K562 (cell line): ENCODE data around the gene ATE1. TPM values are rescaled to one million over a fixed set of nuclear protein-coding genes. Genes with fewer than 3 reads are reported as not detected.

Source experiments
- ATAC-seq: fragments of 200-7000 bp; cut with Tn5 transposase; 3 replicates; pipeline ENCODE4 v1.9.1; 2020; ENCODE audit warnings: moderate library complexity
- BruUV-seq: library from RNA; stranded (reverse); fragments of 400-500 nt; replicated peaks from 2 replicates; lab custom pipeline; 2021; lab: Mats Ljungman, UMichigan
- CTCF ChIA-PET: fragments of 300-600 bp; formaldehyde crosslinking; extraction: SDS; loops from one replicate; lab custom pipeline; 2021; ENCODE audit warnings: low intra/inter-chr PET ratio; lab: Yijun Ruan, JAX
- POLR2A ChIA-PET: fragments of 300-600, 350-650 bp; sonication (Branson Sonifier 250); formaldehyde crosslinking; extraction: SDS; loops from one replicate; lab custom pipeline; 2021; ENCODE audit warnings: antibody characterized with exemption, inconsistent platforms; lab: Yijun Ruan, JAX
- DNase-seq, 4 experiments: peaks; one replicate each; pipeline versions ENCODE4 v3.0.0 to v3.0.0-alpha.2; 2011 to 2018; ENCODE audit warnings: low spot score in 3 of 4, mixed read lengths in 3 of 4; ENCODE audit errors: extremely low read depth in 1 of 4
- FAIRE-seq: peaks from 2 replicates; lab custom pipeline; 2011; peaks lifted over from hg19 to GRCh38; lab: Jason Lieb, UNC
- H2AFZ ChIP-seq: 2 replicates; pipeline ENCODE4 v1.6.0; 2011; ENCODE audit warnings: low read depth, low read length, control low read depth, inconsistent platforms
- H3K27ac ChIP-seq: fragments of 200-600 bp; 3 replicates; pipeline ENCODE4 v1.8.0; 2011; ENCODE audit warnings: low read depth, mild to moderate bottlenecking, control low read depth, inconsistent platforms, low read length, moderate library complexity, mixed read lengths; ENCODE audit errors: extremely low read depth
- H3K27me3 ChIP-seq, 2 experiments: fragments of 300-600 bp in 1 of 2; 2 replicates in 1 of 2; 3 replicates in 1 of 2; pipeline versions ENCODE4 v1.6.0 to v1.8.0; 2011; ENCODE audit warnings: inconsistent platforms in 2 of 2, low read length in 2 of 2, mild to moderate bottlenecking in 1 of 2, mixed read lengths in 1 of 2, moderate library complexity in 1 of 2; ENCODE audit not compliant: control insufficient read depth in 2 of 2, insufficient read depth in 2 of 2
- H3K36me3 ChIP-seq: fragments of 300-600 bp; 3 replicates; pipeline ENCODE4 v1.8.0; 2011; ENCODE audit warnings: mild to moderate bottlenecking, low read length, inconsistent platforms; ENCODE audit not compliant: control insufficient read depth, insufficient read depth
- H3K4me1 ChIP-seq, 2 experiments: fragments of 200-600 bp in 1 of 2; replicated peaks in 1 of 2; 2 replicates in 1 of 2; 3 replicates in 1 of 2; pipeline versions ENCODE4 v1.5.1 to v1.8.0; 2011; ENCODE audit warnings: inconsistent platforms in 2 of 2, low read length in 2 of 2, mild to moderate bottlenecking in 1 of 2, mixed read lengths in 1 of 2, moderate library complexity in 1 of 2; ENCODE audit not compliant: control insufficient read depth in 2 of 2, insufficient read depth in 2 of 2
- H3K4me2 ChIP-seq: 2 replicates; pipeline ENCODE4 v1.6.1; 2011; ENCODE audit warnings: low read length, control low read depth, inconsistent platforms, mixed read lengths; ENCODE audit not compliant: insufficient read depth
- H3K4me3 ChIP-seq: fragments of 200-600 bp; sonication (generic), shearing (Covaris generic); 2 replicates; pipeline ENCODE4 v1.5.1; 2016; ENCODE audit warnings: control low read depth, inconsistent platforms
- H3K79me2 ChIP-seq: fragments of 200-600 bp; 3 replicates; pipeline ENCODE4 v1.8.0; 2011; ENCODE audit warnings: low read length, inconsistent platforms; ENCODE audit not compliant: control insufficient read depth, insufficient read depth
- H3K9ac ChIP-seq, 2 experiments: 2 replicates each; pipeline versions ENCODE4 v1.6.0 to v1.6.1; 2011; ENCODE audit warnings: low read depth in 2 of 2, low read length in 2 of 2, control low read depth in 1 of 2, inconsistent platforms in 1 of 2, mild to moderate bottlenecking in 1 of 2, mixed read lengths in 1 of 2; ENCODE audit not compliant: insufficient read depth in 1 of 2
- H3K9me1 ChIP-seq: one replicate; pipeline ENCODE4 v1.6.0; 2011; ENCODE audit warnings: inconsistent platforms, mild to moderate bottlenecking, low read length, moderate library complexity; ENCODE audit not compliant: control insufficient read depth, insufficient read depth
- H3K9me3 ChIP-seq: replicated peaks from 2 replicates; pipeline ENCODE4 v1.5.1; 2011; ENCODE audit warnings: low read depth, low read length, inconsistent platforms; ENCODE audit not compliant: control insufficient read depth, insufficient read depth
- H4K20me1 ChIP-seq: replicated peaks from 2 replicates; pipeline ENCODE4 v1.6.1; 2011; ENCODE audit warnings: low read length, inconsistent platforms, mixed read lengths; ENCODE audit not compliant: control insufficient read depth, insufficient read depth
- DDX20 ChIP-seq: fragments of 450-650 bp; IDR thresholded peaks from 2 replicates; pipeline ENCODE4 v1.6.1; 2016; ENCODE audit warnings: missing genetic modification characterization, low read depth, mild to moderate bottlenecking, missing compliant biosample characterization, moderate library complexity
- EWSR1 ChIP-seq: fragments of 450-650 bp; IDR thresholded peaks from 2 replicates; pipeline ENCODE4 v1.6.1; 2018; ENCODE audit warnings: borderline replicate concordance, mild to moderate bottlenecking, low read depth, moderate library complexity; ENCODE audit not compliant: partially characterized antibody
- FUS ChIP-seq: fragments of 200-400 bp; formaldehyde crosslinking; optimal IDR thresholded peaks from 2 replicates; pipeline ENCODE3; 2017; ENCODE audit warnings: low read depth, low read length
- GATAD2A ChIP-seq: fragments of 450-650 bp; IDR thresholded peaks from 2 replicates; pipeline ENCODE4 v1.6.1; 2017
- NBN ChIP-seq: fragments of 450-650 bp; IDR thresholded peaks from 2 replicates; pipeline ENCODE4 v1.6.1; 2016; ENCODE audit warnings: low read depth, mild to moderate bottlenecking
- POLR2B ChIP-seq: fragments of 450-650 bp; IDR thresholded peaks from 2 replicates; pipeline ENCODE4 v1.6.1; 2018; ENCODE audit warnings: low read depth; ENCODE audit not compliant: partially characterized antibody
- SP2 ChIP-seq: IDR thresholded peaks from 2 replicates; pipeline ENCODE4 v1.6.1; 2011; ENCODE audit warnings: mild to moderate bottlenecking, low read depth, low read length, moderate library complexity; ENCODE audit not compliant: poor library complexity, severe bottlenecking; ENCODE audit errors: extremely low read depth
- THRAP3 ChIP-seq: fragments of 450-650 bp; IDR thresholded peaks from 2 replicates; pipeline ENCODE4 v1.6.1; 2016; ENCODE audit warnings: mild to moderate bottlenecking, inconsistent platforms, borderline replicate concordance
- ZNF77 ChIP-seq: fragments of 250-450 bp; sonication (Bioruptor Pico); IDR thresholded peaks from 2 replicates; pipeline ENCODE4 v1.5.0; 2020
- WGBS: fragments of 100-300 bp; shearing (Covaris generic); methylation state at CpG from one replicate; pipeline ENCODE4 v1.1.6; 2016; ENCODE audit warnings: low coverage, mixed read lengths; ENCODE audit not compliant: insufficient coverage; ENCODE audit errors: missing lambda C conversion rate; 5-methylcytosine and 5-hydroxymethylcytosine counted together
- in situ Hi-C: fragments of 300-500 bp; cut with MboI; formaldehyde crosslinking; loops from 4 replicates; pipeline ENCODE4 v1.15.0; 2018; ENCODE audit warnings: inconsistent platforms, mixed read lengths
- intact Hi-C: fragments of 100-400 bp; cut with micrococcal nuclease; formaldehyde crosslinking; loops from 2 replicates; pipeline ENCODE4 v1.14.2; 2022
- polyA plus RNA-seq, 8 experiments: library from polyadenylated mRNA; depleted of rRNA in 4 of 8; stranded (reverse) in 5 of 8; unstranded in 3 of 8; fragments of >200 nt; fragmentation: Nextera tagmentation in 2 of 8; fragmentation: Illumina TruSeq in 1 of 8; extraction: Ambion mirVana in 2 of 8; extraction: Trizol in 1 of 8; gene quantifications; 2 replicates each; pipeline versions ENCODE4 v1.2.1 to v1.2.3, GENCODE V29; 2011 to 2014; ENCODE audit warnings: inconsistent platforms in 1 of 8, missing spikeins in 1 of 8
- total RNA-seq, 7 experiments: library from RNA; depleted of rRNA in 6 of 7; stranded (reverse); fragments of >200 nt in 6 of 7; fragmentation: Illumina TruSeq in 2 of 7; extraction: Trizol in 2 of 7; gene quantifications; 2 replicates each; pipeline versions ENCODE4 v1.2.1 to v1.2.3, GENCODE V29; 2011 to 2021; ENCODE audit warnings: low replicate concordance in 1 of 7
- TF ChIP-seq, protein P1 (sequence below): sonication (generic); formaldehyde crosslinking; IDR thresholded peaks from 2 replicates; pipeline ENCODE4 v1.8.0; 2023; ENCODE audit warnings: mild to moderate bottlenecking, missing genetic modification reagents
- TF ChIP-seq, protein P2 (sequence below): IDR thresholded peaks from 3 replicates; pipeline ENCODE4 v1.6.1; 2011; ENCODE audit warnings: borderline replicate concordance, mild to moderate bottlenecking, moderate library complexity; ENCODE audit not compliant: insufficient read length; ENCODE audit errors: extremely low read depth

The ATE1 gene
- total and polyA plus RNA-seq, 9 of the 15 experiments (the other 6 are each of a cell fraction or from before 2014, with no cell fraction given), result 3.0 to 14.2 (median 8.8) TPM

DNA sequence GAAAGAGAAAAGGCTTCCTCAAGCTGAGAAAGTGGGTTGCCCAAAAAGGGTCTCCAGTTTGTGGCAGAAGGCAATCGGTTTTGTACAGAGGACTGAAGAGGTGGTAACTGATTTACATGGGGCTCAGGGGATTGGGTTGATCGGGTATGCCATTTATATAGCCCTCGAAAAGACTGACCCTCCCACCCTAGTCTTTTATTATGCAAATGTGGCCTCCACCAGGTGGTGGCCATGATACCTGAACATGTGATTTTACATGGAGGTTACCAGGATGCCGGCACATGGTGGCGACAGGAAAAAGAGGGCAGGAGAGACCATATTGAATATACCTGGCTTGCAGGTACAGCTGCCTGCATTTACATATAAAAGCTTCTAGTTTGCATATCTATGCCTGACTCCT, 36.7 kb downstream of the ATE1 start (continued):
- TF ChIP-seq, protein P1, sequence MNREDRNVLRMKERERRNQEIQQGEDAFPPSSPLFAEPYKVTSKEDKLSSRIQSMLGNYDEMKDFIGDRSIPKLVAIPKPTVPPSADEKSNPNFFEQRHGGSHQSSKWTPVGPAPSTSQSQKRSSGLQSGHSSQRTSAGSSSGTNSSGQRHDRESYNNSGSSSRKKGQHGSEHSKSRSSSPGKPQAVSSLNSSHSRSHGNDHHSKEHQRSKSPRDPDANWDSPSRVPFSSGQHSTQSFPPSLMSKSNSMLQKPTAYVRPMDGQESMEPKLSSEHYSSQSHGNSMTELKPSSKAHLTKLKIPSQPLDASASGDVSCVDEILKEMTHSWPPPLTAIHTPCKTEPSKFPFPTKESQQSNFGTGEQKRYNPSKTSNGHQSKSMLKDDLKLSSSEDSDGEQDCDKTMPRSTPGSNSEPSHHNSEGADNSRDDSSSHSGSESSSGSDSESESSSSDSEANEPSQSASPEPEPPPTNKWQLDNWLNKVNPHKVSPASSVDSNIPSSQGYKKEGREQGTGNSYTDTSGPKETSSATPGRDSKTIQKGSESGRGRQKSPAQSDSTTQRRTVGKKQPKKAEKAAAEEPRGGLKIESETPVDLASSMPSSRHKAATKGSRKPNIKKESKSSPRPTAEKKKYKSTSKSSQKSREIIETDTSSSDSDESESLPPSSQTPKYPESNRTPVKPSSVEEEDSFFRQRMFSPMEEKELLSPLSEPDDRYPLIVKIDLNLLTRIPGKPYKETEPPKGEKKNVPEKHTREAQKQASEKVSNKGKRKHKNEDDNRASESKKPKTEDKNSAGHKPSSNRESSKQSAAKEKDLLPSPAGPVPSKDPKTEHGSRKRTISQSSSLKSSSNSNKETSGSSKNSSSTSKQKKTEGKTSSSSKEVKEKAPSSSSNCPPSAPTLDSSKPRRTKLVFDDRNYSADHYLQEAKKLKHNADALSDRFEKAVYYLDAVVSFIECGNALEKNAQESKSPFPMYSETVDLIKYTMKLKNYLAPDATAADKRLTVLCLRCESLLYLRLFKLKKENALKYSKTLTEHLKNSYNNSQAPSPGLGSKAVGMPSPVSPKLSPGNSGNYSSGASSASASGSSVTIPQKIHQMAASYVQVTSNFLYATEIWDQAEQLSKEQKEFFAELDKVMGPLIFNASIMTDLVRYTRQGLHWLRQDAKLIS (CRISPR knock-in tag), result no peak
- TF ChIP-seq GATAD2A, result no peak
- TF ChIP-seq ZNF77 (CRISPR knock-in tag), result no peak
- TF ChIP-seq SP2, result no peak
- no peak for TF ChIP-seq POLR2B

DNA sequence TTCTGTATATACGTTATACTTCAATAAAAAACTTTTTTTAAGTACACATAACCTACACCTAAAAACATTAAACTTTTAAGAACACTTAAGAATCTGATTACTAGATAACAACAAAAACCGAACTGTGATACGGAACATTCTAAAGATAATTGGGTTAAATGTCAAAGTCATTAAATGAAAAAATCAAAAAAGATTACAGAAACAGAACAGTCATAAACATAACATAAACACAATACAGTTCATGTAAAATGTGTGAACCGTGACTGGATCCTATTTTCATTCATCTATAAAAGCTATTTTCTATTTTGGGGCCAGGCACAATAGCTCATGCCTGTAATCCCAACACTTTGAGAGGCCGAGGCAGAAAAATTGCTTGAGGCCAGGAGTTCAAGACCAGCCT, 38.6 kb downstream of the ATE1 start:
- Histone ChIP-seq H2AFZ (no peak overlapping the region), H3K27ac (no peak overlapping the region), H3K79me2 (no peaks in the 10 kb centered on the region), H3K4me3 (no peak overlapping the region), H3K27me3 (no peaks in the 10 kb centered on the region), H3K9me1 (no peaks in the 10 kb centered on the region), H3K9me3 (no peaks in the 10 kb centered on the region), H3K4me1 (no peaks in the 10 kb centered on the region), H3K9ac (no peak overlapping the region), H4K20me1 (no peaks in the 10 kb centered on the region), H3K4me2 (no peak overlapping the region), H3K36me3 (no peaks in the 10 kb centered on the region)
- POLR2A ChIA-PET, result no interaction called here
- FAIRE-seq, result no peak
- in situ Hi-C loops (no loop called here), intact Hi-C loops (loop anchor here (10.0 kb wide), 1 partner anchor 154 kb away; no protein-coding TSS in a partner anchor)
- no peak for ATAC-seq
- no peak for DNase-seq
- BruUV-seq, result no TSS peak
- 89% methylated on average over 5 of the region's 5 CpGs for WGBS
- CTCF ChIA-PET, result no interaction called here
- no peak for TF ChIP-seq THRAP3
- no peak for TF ChIP-seq EWSR1
- TF ChIP-seq DDX20 (tag), result no peak
- no peak for TF ChIP-seq NBN
- TF ChIP-seq FUS, result no peak
- TF ChIP-seq, protein P2, sequence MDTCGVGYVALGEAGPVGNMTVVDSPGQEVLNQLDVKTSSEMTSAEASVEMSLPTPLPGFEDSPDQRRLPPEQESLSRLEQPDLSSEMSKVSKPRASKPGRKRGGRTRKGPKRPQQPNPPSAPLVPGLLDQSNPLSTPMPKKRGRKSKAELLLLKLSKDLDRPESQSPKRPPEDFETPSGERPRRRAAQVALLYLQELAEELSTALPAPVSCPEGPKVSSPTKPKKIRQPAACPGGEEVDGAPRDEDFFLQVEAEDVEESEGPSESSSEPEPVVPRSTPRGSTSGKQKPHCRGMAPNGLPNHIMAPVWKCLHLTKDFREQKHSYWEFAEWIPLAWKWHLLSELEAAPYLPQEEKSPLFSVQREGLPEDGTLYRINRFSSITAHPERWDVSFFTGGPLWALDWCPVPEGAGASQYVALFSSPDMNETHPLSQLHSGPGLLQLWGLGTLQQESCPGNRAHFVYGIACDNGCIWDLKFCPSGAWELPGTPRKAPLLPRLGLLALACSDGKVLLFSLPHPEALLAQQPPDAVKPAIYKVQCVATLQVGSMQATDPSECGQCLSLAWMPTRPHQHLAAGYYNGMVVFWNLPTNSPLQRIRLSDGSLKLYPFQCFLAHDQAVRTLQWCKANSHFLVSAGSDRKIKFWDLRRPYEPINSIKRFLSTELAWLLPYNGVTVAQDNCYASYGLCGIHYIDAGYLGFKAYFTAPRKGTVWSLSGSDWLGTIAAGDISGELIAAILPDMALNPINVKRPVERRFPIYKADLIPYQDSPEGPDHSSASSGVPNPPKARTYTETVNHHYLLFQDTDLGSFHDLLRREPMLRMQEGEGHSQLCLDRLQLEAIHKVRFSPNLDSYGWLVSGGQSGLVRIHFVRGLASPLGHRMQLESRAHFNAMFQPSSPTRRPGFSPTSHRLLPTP, result no peak
